GM18505 (cell line): ENCODE measurements around the gene MARK3.

Source experiments
- ATAC-seq: cut with Tn5 transposase; IDR thresholded peaks from one replicate; pipeline ENCODE4 v1.9.1; 2021; ENCODE audit not compliant: unreplicated experiment
- POLR2A ChIP-seq: IDR thresholded peaks from 4 replicates; pipeline ENCODE4 v1.6.1; 2011; ENCODE audit warnings: borderline replicate concordance; ENCODE audit not compliant: insufficient read depth, insufficient read length; ENCODE audit errors: extremely low read depth

Gene MARK3

DNA sequence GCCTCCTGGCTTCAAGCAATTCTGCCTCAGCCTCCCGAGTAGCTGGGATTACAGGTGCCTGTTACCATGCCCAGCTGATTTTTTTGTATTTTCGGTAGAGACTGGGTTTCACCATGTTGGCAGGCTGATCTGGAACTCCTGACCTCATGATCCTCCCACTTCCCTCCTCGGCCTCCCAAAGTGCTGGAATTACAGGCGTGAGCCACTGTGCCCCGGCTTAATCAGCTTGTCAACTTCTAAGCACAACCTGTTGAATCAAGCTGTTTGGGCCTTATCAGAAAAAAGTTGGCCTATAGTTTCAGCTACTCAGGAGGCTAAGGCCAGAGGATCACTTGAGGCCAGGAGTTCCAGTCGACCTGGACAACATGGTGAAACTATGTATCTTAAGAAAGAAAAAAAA is 7.9 kb downstream of the MARK3 start:
- ATAC-seq: no peak
- TF ChIP-seq POLR2A: no peak

DNA sequence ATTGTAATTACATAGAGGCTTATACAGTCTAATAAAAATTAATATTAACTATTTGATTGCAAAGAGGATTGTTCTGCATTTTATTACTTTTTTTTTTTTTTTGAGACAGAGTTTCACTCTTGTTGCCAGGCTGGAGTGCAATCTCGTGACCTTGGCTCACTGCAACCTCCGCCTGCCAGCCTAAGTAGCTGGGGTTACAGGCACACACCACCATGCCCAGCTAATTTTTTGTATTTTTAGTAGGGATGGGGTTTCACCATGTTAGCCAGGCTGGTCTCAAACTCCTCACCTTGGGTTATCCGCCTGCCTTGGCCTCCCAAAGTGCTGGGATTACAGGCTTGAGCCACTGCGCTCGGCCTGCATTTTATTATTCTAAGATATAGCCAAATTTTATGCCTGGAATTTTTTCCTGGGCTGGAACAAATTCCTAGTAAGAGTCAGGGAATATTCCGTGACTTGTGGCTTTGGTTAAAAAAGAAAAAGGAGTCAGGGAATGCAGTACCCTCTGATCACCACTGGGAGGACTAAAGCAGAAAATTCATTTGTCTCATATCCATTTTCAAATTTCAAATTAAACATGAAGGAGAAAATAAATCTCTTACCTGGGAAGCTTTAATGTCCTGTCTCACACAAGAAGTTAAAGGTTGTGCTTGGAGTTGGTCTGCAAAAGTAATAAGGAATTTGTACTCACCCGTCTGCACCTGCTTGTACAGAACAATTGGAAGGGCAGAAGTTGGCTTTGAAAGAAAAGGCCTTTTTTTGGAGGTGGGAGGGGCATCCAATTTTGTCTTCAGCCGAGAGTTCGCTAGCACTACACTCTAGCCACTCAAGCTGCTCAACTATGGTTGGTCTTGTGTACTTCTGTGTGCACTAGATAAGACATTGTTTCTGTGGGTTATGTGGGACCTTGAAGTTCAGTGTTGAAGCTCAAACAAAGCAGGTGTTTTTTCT is 8.7 kb downstream of the MARK3 start:
- no peak for TF ChIP-seq POLR2A
- ATAC-seq: no peak

DNA sequence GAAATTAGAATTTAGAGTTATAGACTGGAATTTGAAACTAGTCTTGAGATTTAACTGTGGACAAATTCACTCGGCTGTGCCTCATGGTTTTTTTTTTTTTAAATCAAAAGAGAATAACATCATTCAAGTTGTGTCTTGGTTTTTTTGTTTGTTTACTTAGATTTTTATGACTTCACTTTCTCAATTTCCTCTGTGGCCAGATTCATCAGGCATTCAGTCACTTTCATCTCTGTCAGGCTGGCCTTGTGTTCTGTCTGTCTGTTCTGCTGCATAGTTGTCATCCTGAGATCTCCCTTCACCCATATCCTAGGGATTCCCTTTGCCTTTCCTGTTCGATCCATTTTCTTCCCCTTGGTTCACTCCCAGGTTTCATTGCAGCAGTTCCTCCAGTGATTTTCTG is 10.0 kb downstream of the MARK3 start:
- TF ChIP-seq POLR2A: no peak
- no peak for ATAC-seq

DNA sequence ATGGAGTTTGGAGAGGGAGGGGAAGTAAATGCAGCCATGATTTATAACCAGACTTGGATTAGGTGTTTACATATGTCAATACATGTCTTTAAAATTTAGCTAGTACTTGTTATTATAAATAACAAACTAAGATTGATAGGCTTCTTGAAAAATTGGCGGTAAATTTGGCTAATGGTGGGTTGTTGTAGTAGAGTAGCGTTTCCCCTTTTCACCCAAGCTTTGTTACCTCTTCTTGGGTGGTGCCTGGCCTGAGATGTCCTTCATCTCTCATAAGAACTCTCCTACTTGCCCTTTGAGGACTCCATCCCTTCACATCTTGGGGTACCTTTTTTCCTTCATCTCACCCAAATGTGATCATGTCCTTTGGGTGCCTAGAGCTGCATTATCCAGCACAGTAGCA is 11.2 kb downstream of the MARK3 start:
- TF ChIP-seq POLR2A: no peak

DNA sequence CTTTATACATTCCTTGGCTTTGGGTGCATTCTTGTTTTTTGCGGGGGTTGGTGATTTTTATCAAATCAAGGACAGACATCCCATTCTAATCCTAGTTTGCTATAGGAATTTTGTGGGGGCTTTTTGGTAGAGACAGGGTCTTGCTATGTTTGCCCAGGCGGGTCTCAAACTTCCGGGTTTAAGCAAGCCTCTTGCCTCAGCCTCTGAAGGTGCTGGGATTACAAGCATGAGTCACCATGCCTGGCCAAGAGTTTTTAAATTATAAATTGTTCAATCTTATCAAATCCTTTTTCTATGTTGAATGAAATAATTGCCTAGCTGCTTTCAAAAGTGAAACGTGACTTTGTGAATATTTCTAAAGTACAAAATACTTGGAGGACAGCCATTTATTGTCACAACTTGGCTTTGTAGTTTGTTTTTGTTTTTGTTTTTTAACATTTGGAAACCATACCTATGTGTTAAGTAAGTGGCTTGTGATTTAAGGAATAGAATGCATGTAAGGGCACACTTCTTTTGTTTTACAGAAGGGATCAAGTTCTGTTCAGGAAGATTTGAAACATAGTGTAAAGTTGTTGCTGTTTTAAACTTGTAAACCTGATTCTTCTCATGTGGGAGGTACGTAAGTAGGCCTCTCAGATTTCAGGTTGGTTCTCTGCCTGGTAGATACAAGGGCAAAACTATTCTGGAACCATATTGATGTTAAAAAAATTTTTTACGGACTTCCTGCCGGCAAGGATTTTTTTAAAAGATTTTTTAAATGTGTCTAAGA is 13.4 kb downstream of the MARK3 start:
- no peak for TF ChIP-seq POLR2A
- no peak for ATAC-seq

More for the DNA sequence above, 11.2 kb downstream of the MARK3 start:
- no peak for ATAC-seq

DNA sequence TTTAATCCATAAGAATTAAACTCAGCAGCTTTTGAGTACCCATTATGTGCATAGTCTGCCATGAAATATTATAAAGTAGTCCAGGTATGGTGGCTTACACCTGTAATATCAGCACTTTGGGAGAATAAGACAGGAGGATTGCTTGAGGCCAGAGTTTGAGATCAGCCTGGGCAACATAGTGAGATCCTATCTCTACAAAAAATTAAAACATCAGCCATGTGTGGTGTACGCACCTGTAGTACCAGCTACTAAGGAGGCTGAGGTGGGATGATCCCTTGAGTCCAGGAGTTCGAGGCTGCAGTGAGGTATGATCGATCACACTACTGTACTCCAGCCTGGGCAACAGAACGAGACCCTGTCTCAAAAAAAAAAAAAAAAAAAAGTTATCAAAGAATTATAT is 15.3 kb downstream of the MARK3 start:
- ATAC-seq: no peak
- no peak for TF ChIP-seq POLR2A

DNA sequence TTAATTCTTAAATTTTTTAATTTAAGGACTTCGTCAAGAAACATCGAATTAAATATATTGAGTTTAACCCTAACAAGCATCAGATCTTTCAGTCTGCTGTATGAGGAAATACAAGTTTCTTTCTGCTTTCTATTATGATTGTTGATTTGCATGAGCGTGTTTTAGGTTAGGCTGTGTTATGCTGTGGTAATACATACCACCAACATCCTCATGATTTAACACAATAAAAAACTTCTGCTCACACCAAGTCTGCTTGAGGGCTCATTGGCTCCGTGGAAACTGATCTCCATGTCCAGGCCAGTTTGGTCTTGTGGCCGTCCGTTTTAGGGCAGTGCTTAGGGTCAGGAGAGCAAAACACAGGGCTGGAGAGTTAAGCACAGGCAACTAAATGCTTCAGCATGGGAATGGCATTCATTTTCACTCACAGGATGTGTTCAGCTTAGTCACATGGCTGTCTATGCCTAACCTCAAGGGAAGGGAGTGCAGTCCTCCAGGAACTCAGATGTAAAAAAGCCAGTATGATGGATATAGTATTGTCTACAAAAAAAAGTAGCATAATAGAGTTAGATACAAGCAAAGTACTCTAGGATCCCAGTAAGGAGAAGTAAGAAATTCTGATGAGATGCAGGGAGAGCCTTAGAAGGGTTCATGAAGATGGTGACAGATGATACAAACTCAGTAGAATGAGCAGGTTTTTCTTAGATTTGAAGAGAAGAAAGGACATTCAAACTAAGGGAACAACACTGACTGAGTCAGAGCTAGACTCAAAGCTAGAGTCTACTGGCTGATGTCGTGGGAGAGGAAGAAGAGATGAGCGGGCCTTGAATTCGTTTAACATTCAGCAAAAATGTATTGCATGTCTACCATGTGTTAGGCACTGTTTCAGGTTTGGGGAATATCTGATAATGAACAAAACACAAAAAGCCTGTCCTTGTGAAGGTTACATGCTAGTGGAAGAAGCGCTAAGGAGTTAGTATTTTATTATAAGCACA is 16.3 kb downstream of the MARK3 start:
- TF ChIP-seq POLR2A: no peak
- no peak for ATAC-seq

DNA sequence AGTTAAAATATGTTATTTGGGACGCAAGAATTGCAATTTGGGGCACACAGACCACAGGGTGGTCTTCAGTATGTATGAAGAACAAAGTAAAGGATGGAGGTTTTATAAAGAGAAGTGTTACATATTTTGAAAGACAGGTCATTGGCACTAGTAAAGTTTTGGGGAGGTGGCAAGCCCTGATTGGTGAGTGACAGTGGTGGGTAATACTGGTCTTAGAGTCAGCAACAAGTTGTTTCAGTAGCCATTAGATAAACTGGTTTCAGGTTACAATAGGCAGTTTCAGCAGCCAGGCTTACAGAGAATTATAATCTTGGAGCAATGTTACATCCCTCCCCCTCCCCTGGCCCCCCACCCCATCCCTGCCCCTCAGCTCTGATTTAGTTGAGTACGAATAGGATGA is 17.5 kb downstream of the MARK3 start:
- TF ChIP-seq POLR2A: no peak
- ATAC-seq: no peak

DNA sequence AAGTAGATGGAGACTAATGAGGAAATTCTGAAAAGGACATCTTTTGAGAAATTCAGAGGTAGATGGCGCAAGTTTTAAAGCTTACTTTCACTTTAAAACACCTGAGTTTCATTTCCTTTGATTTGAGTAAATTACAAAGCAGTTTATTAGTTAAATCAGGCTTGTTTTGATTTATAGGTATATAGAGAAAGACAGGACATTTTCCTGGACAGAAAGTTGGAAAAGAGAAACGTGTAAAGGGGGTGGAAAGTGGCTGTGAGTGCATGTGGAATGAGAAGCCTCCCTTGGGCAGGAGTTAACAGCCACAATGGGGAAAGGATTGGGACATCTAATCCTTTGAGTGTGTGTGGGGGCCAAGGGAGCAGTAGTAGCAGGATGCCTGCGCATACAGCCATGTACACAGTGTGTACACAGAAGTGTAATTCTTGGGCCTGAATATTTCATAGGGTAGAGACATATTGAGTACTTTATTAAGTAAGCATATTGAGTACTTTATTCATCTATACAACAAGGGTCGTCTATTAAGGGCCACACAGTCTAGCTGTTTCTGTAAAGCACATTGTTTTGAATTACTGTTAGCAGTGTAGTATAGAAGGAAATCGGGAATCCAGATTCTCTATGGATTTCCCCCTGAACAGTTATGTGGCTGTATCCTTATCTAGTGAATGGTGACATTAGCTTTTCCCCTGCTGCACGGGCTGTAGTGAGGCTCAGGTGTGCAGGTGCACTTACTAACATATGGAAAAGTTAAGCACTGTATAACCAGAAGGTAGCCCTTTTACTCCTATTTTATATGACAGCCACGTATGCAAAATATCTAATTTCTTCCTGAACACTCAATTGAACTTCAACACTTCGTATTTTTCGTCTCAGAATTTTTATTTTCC is 19.1 kb downstream of the MARK3 start:
- no peak for TF ChIP-seq POLR2A
- ATAC-seq: no peak

DNA sequence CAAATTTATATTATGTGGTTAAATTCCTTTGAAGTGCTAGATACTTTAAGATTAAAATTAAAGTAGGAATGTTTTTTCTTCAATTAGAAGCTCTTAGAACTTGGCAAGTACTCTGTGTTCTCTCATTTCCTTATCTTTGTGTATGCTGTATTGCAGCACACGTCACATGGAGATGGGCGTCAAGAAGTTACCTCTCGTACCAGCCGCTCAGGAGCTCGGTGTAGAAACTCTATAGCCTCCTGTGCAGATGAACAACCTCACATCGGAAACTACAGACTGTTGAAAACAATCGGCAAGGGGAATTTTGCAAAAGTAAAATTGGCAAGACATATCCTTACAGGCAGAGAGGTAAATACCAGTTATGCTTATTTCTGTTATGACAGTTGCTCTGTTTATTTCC is 19.7 kb downstream of the MARK3 start:
- ATAC-seq: no peak
- no peak for TF ChIP-seq POLR2A

DNA sequence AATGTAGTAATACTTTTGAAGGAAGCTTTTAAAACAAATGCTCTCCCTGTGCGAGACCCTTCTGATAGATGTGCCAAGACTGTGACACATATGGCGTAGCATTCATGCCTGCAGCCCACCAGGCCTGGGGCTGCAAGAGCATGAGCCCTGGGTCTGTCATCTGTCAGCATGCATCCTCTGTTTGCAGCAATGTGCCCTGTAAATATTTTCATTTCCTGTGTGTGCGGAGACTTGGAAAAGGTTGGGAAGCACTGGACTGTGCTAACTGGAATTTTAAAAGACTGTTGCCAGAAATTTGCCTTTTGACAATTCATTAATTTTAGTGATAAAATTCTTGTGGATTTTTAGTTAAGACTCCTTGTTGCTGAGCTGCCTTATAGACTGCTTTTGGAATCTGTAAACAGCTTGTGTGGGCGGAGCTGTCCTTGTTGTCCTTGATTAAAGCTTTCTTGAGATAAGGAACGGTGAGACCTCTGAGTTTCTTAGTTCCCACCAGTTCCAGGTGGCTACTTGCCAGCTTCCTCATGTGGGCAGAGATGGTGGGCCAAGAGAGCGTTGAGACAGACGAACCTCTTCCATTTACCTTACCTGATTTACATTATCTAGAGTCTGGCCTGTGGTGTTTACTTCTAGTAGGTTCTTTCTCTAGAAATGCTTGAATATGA is 23.4 kb downstream of the MARK3 start:
- ATAC-seq: no peak
- TF ChIP-seq POLR2A: no peak

DNA sequence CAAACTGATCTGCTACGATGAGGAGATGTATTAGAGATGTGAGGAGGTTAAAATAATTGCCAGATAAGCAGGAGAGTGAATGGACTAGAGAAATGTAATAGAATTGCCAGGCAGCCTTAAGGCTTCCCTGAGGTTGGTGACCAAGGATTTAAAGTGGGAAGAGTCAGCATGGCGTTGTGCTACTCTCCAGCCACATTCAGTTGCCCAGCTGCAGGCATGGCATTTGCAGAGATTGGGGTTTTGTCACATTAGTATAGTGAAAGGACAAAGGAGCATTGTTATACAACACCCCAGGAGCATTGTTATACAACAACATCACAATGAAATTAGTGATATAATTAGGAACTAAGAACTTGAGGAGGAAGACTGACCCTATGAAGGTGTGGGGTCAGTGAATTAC is 31.7 kb downstream of the MARK3 start:
- ATAC-seq: no peak
- TF ChIP-seq POLR2A: no peak

DNA sequence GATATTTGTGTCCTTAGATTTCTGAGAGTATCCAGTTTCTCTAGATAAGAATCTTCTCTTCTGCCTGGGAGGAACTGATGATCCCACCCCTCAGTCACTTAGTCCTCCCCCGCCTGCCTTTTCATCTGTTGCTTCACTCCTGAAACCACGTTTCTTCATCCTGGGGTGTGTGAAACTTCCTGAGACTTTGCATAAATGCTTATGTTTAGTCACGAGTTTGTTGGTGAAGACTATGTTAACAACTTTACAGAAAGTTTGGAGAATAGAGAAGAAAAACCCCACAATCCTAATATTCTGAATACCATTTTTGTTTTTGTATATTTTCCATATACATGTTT is 33.2 kb downstream of the MARK3 start:
- no peak for ATAC-seq
- TF ChIP-seq POLR2A: no peak
